ENCODE measurements around the gene PPP1R16B.

PPP1R16B gene

GRCh38 chr20:38769376-38770295 lies 35.9 kb upstream of the PPP1R16B start:
- WGBS (ENCODE audit: extremely low coverage, insufficient coverage, insufficient read length) = no CpG with 5 or more reads among the region's 13 CpGs
- no peak overlapping the region for H4K91ac ChIP-seq (ENCODE audit: low read depth, low read length)
- no peak overlapping the region for H3K18ac ChIP-seq (ENCODE audit: low read length)
- no peak overlapping the region for H3K4me3 ChIP-seq (ENCODE audit: low read depth, low read length)
- H3K36me3 ChIP-seq (ENCODE audit: control insufficient read depth in 1 of 2, insufficient read depth in 2 of 2, low read length in 2 of 2) = peaks cover 19 to 22% of the 10 kb centered on the region in 2 experiments
- H2AFZ ChIP-seq (ENCODE audit: insufficient read depth, low read length, poor library complexity) = no peak overlapping the region
- no peak overlapping the region for H2BK5ac ChIP-seq (ENCODE audit: low read depth, low read length, poor library complexity)
- H3K79me2 ChIP-seq (ENCODE audit: control insufficient read depth, insufficient read depth, low read length, poor library complexity) = no peaks in the 10 kb centered on the region
- no peaks in the 10 kb centered on the region for H3K79me1 ChIP-seq (ENCODE audit: low read length)
- no peaks in the 10 kb centered on the region for H3K27me3 ChIP-seq (ENCODE audit: insufficient read depth, low read length)
- H2AK5ac ChIP-seq (ENCODE audit: low read length) = no peak overlapping the region
- no peak overlapping the region for H3K27ac ChIP-seq (ENCODE audit: low read depth, low read length)
- H3K14ac ChIP-seq (ENCODE audit: low read length) = no peak overlapping the region
- H3K4me1 ChIP-seq (ENCODE audit: control insufficient read depth in 1 of 2, insufficient read depth in 2 of 2, low read length in 2 of 2) = peaks cover under 1 to 1% of the 10 kb centered on the region in 2 experiments
- peaks cover 2% of the 10 kb centered on the region for H3K9me3 ChIP-seq (ENCODE audit: insufficient read depth, low read depth, low read length)
- no peak overlapping the region for H2BK120ac ChIP-seq (ENCODE audit: insufficient read depth, low read length, poor library complexity)
- H3K4me2 ChIP-seq (ENCODE audit: low read length) = no peak overlapping the region
- H3K4ac ChIP-seq (ENCODE audit: low read depth, low read length) = no peak overlapping the region
- H3K23ac ChIP-seq (ENCODE audit: low read length) = no peak overlapping the region
- no peak overlapping the region for H4K8ac ChIP-seq (ENCODE audit: low read depth, low read length)
- no peak overlapping the region for H4K12ac ChIP-seq (ENCODE audit: low read depth, low read length)
- DNase-seq = no peak
- no peak overlapping the region for H2BK12ac ChIP-seq (ENCODE audit: low read length)
- H3K9ac ChIP-seq (ENCODE audit: low read length) = no peak overlapping the region

- Histone ChIP-seq H2AFZ (ENCODE audit: insufficient read depth, low read length, poor library complexity) (no peak overlapping the region), H2BK12ac (ENCODE audit: low read length) (no peak overlapping the region), H3K14ac (ENCODE audit: low read length) (no peak overlapping the region), H3K4ac (ENCODE audit: low read depth, low read length) (no peak overlapping the region), H3K23ac (ENCODE audit: low read length) (no peak overlapping the region), H3K27me3 (ENCODE audit: insufficient read depth, low read length) (no peaks in the 10 kb centered on the region), H4K8ac (ENCODE audit: low read depth, low read length) (no peak overlapping the region), H3K9ac (ENCODE audit: low read length) (no peak overlapping the region), H4K91ac (ENCODE audit: low read depth, low read length) (no peak overlapping the region), H3K79me1 (ENCODE audit: low read length) (no peaks in the 10 kb centered on the region), H2BK120ac (ENCODE audit: insufficient read depth, low read length, poor library complexity) (no peak overlapping the region), H3K79me2 (ENCODE audit: control insufficient read depth, insufficient read depth, low read length, poor library complexity) (no peaks in the 10 kb centered on the region), H4K12ac (ENCODE audit: low read depth, low read length) (no peak overlapping the region), H3K4me2 (ENCODE audit: low read length) (no peak overlapping the region), H3K4me1 (ENCODE audit: control insufficient read depth in 1 of 2, insufficient read depth in 2 of 2, low read length in 2 of 2) (no peaks in the 10 kb centered on the region), H3K36me3 (ENCODE audit: control insufficient read depth in 1 of 2, insufficient read depth in 2 of 2, low read length in 2 of 2) (peaks cover 19 to 22% of the 10 kb centered on the region in 2 experiments), H2BK5ac (ENCODE audit: low read depth, low read length, poor library complexity) (no peak overlapping the region), H2AK5ac (ENCODE audit: low read length) (no peak overlapping the region), H3K27ac (ENCODE audit: low read depth, low read length) (no peak overlapping the region), H3K4me3 (ENCODE audit: low read depth, low read length) (no peak overlapping the region), H3K9me3 (ENCODE audit: insufficient read depth, low read depth, low read length) (peaks cover 2% of the 10 kb centered on the region), H3K18ac (ENCODE audit: low read length) (no peak overlapping the region)
- WGBS (ENCODE audit: extremely low coverage, insufficient coverage, insufficient read length) = no CpG with 5 or more reads among the region's 3 CpGs
- DNase-seq = no peak
These were observed 35.0 kb upstream of the PPP1R16B start for GRCh38 chr20:38770546-38770945.

GRCh38 chr20:38770970-38771369 lies 34.5 kb upstream of the PPP1R16B start:
- Histone ChIP-seq H2BK12ac (ENCODE audit: low read length) (no peak overlapping the region), H3K79me1 (ENCODE audit: low read length) (no peaks in the 10 kb centered on the region), H3K23ac (ENCODE audit: low read length) (no peak overlapping the region), H4K8ac (ENCODE audit: low read depth, low read length) (no peak overlapping the region), H3K36me3 (ENCODE audit: control insufficient read depth in 1 of 2, insufficient read depth in 2 of 2, low read length in 2 of 2) (peaks cover 18 to 20% of the 10 kb centered on the region in 2 experiments), H3K4ac (ENCODE audit: low read depth, low read length) (no peak overlapping the region), H2BK5ac (ENCODE audit: low read depth, low read length, poor library complexity) (no peak overlapping the region), H2AFZ (ENCODE audit: insufficient read depth, low read length, poor library complexity) (no peak overlapping the region), H3K79me2 (ENCODE audit: control insufficient read depth, insufficient read depth, low read length, poor library complexity) (no peaks in the 10 kb centered on the region), H3K27ac (ENCODE audit: low read depth, low read length) (no peak overlapping the region), H2AK5ac (ENCODE audit: low read length) (no peak overlapping the region), H4K12ac (ENCODE audit: low read depth, low read length) (no peak overlapping the region), H3K9ac (ENCODE audit: low read length) (no peak overlapping the region), H3K27me3 (ENCODE audit: insufficient read depth, low read length) (no peaks in the 10 kb centered on the region), H3K9me3 (ENCODE audit: insufficient read depth, low read depth, low read length) (peaks cover 2% of the 10 kb centered on the region), H2BK120ac (ENCODE audit: insufficient read depth, low read length, poor library complexity) (no peak overlapping the region), H4K91ac (ENCODE audit: low read depth, low read length) (no peak overlapping the region), H3K18ac (ENCODE audit: low read length) (no peak overlapping the region), H3K4me2 (ENCODE audit: low read length) (no peak overlapping the region), H3K4me1 (ENCODE audit: control insufficient read depth in 1 of 2, insufficient read depth in 2 of 2, low read length in 2 of 2) (no peaks in the 10 kb centered on the region), H3K14ac (ENCODE audit: low read length) (no peak overlapping the region), H3K4me3 (ENCODE audit: low read depth, low read length) (no peak overlapping the region)
- no peak for DNase-seq
- no CpG with 5 or more reads among the region's 7 CpGs for WGBS (ENCODE audit: extremely low coverage, insufficient coverage, insufficient read length)

- H3K27me3 ChIP-seq (ENCODE audit: insufficient read depth, low read length) = no peaks in the 10 kb centered on the region
- peaks cover 2% of the 10 kb centered on the region for H3K9me3 ChIP-seq (ENCODE audit: insufficient read depth, low read depth, low read length)
- no peak overlapping the region for H2BK5ac ChIP-seq (ENCODE audit: low read depth, low read length, poor library complexity)
- no peak overlapping the region for H4K12ac ChIP-seq (ENCODE audit: low read depth, low read length)
- no peak overlapping the region for H2BK12ac ChIP-seq (ENCODE audit: low read length)
- H2AK5ac ChIP-seq (ENCODE audit: low read length) = no peak overlapping the region
- no CpG with 5 or more reads among the region's 7 CpGs for WGBS (ENCODE audit: extremely low coverage, insufficient coverage, insufficient read length)
- no peaks in the 10 kb centered on the region for H3K79me1 ChIP-seq (ENCODE audit: low read length)
- no peak overlapping the region for H3K14ac ChIP-seq (ENCODE audit: low read length)
- no peak overlapping the region for H3K4ac ChIP-seq (ENCODE audit: low read depth, low read length)
- no peak overlapping the region for H3K9ac ChIP-seq (ENCODE audit: low read length)
- no peak overlapping the region for H3K18ac ChIP-seq (ENCODE audit: low read length)
- no peaks in the 10 kb centered on the region for H3K79me2 ChIP-seq (ENCODE audit: control insufficient read depth, insufficient read depth, low read length, poor library complexity)
- H3K4me3 ChIP-seq (ENCODE audit: low read depth, low read length) = no peak overlapping the region
- no peak overlapping the region for H3K27ac ChIP-seq (ENCODE audit: low read depth, low read length)
- no peak overlapping the region for H2BK120ac ChIP-seq (ENCODE audit: insufficient read depth, low read length, poor library complexity)
- H4K91ac ChIP-seq (ENCODE audit: low read depth, low read length) = no peak overlapping the region
- H2AFZ ChIP-seq (ENCODE audit: insufficient read depth, low read length, poor library complexity) = no peak overlapping the region
- H3K4me1 ChIP-seq (ENCODE audit: control insufficient read depth in 1 of 2, insufficient read depth in 2 of 2, low read length in 2 of 2) = no peaks in the 10 kb centered on the region
- H3K36me3 ChIP-seq (ENCODE audit: control insufficient read depth in 1 of 2, insufficient read depth in 2 of 2, low read length in 2 of 2) = peaks cover 18 to 20% of the 10 kb centered on the region in 2 experiments
- H4K8ac ChIP-seq (ENCODE audit: low read depth, low read length) = no peak overlapping the region
- no peak overlapping the region for H3K4me2 ChIP-seq (ENCODE audit: low read length)
- no peak overlapping the region for H3K23ac ChIP-seq (ENCODE audit: low read length)
- DNase-seq = no peak
These were observed 33.9 kb upstream of the PPP1R16B start for GRCh38 chr20:38771621-38772020.

Measured in trophoblast cell (in vitro differentiated cells and primary cell).